ENCODE measurements around the gene TPD52L1.
"Not testable (repeated sequence)": the region's sequence is repeated elsewhere in the genome, so short reads cannot be mapped to it uniquely, and the experiment has no call there.

Gene TPD52L1

DNA sequence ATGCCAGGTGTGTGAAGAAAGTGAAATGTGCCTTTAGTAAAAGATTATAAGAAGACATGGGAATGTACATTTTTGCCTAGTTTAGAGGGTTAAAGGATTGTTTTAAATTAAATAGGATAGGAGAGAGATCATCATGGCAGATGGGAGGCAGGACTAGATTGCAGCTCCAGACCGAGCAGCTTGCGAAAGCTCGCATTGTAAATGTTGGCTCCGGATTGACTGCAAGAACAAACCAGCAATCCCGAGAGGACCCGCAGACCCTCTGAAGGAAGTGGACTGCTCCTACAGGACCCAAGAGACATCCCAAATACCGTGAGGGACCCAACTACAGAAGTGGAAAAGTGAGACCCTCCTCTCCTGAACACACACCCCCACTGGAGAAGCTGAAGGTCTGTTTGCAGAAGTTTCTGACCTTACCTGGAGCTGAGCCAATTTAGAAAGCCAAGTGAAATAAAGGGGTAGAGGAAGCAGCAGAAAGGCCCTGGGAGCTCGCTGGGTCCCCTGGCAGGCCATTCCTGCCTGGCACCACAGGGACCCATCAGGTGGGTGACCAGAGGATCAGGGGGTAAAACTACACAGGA, 30.0 kb upstream of the TPD52L1 start:
- CTCF ChIA-PET = interaction anchor here (1.7 kb wide), 1 partner anchor 253 kb away, joined by 4 read pairs; no protein-coding TSS in a partner anchor
- H3K27me3 Mint-ChIP-seq = no peaks in the 10 kb centered on the region
- DNase-seq = no peak
- no peaks in the 10 kb centered on the region for H3K9me3 Mint-ChIP-seq
- H3K4me3 Mint-ChIP-seq = no peak overlapping the region
- no peak overlapping the region for H3K27ac Mint-ChIP-seq
- no peaks in the 10 kb centered on the region for H3K4me1 Mint-ChIP-seq
- no peaks in the 10 kb centered on the region for H3K36me3 Mint-ChIP-seq

DNA sequence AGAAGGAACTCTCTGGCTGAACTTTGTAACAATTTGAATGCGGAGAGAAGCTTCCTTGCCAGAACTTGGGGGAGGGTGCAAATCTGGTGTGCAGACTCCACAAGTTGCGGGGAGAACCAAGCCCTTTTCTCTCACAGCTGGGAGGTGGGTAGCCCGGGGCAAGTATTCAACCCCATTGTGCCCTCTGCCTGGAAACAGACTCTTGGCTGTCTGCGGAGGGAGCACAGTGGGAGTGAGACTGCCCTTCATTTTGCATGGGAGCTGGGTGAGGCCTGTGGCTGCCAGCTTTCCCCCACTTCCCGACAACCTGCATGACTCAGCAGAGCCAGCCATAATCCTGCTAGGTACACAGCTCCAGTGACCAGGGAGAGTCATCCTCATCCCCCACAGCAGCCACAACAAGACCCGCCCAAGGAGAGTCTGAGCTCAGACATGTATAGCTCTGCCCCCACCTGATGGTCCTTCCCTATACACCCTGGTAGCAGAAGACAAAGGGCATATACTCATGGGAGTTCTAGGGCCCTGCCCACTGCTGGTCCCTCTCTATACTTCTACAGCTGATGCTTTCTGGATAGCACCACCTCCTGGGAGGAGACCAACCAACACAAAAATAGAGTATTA, 29.4 kb upstream of the TPD52L1 start:
- Mint-ChIP-seq H3K4me1 (no peaks in the 10 kb centered on the region), H3K27ac (no peak overlapping the region), H3K27me3 (no peaks in the 10 kb centered on the region), H3K4me3 (no peak overlapping the region), H3K9me3 (no peaks in the 10 kb centered on the region), H3K36me3 (no peaks in the 10 kb centered on the region)
- DNase-seq = no peak
- CTCF ChIA-PET = interaction anchor here (1.7 kb wide), 1 partner anchor 254 kb away, joined by 4 read pairs; no protein-coding TSS in a partner anchor

DNA sequence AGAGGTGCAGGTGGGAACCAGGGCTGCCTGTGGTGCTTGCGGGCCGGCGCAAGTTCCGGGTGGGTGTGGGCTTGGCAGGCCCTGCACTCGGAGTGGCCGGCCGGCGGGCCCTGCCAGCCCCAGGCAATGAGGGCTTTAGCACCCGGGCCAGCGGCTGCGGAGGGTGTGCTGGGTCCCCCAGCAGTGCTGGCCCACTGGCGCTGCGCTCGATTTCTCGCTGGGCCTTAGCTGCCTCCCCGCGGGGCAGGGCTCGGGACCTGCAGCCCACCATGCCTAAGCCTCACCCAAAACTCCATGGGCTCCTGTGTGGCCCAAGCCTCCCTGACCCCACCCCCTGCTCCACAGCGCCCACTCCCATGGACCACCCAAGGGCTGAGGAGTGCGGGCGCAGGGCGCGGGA, 27.7 kb upstream of the TPD52L1 start:
- H3K36me3 Mint-ChIP-seq, H3K9me3 Mint-ChIP-seq, H3K4me3 Mint-ChIP-seq, H3K27ac Mint-ChIP-seq, DNase-seq, H3K27me3 Mint-ChIP-seq, CTCF ChIA-PET, H3K4me1 Mint-ChIP-seq: not testable (repeated sequence)

DNA sequence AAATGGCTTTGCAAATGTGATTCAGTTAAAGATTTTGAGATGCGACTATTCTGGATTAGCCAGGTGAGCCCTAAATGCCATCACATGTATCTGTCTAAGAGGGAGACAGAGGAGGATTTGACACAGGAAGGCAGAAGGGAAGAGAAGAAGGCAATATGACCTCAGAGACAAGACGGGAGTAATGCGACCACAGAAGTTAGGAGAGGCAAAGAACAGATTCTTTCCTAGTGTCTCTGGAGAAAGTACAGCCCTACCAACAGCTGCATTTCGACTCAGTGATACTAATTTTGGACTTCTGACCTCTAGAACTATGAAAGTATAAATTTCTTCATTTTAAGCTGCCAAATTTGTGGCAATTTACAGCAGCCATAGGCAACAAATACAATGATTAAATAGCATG, 24.2 kb upstream of the TPD52L1 start:
- no peak overlapping the region for H3K4me3 Mint-ChIP-seq
- CTCF ChIA-PET = no interaction called here
- H3K9me3 Mint-ChIP-seq = no peaks in the 10 kb centered on the region
- no peak for DNase-seq
- no peak overlapping the region for H3K27ac Mint-ChIP-seq
- H3K36me3 Mint-ChIP-seq = no peaks in the 10 kb centered on the region
- no peaks in the 10 kb centered on the region for H3K27me3 Mint-ChIP-seq
- no peaks in the 10 kb centered on the region for H3K4me1 Mint-ChIP-seq

DNA sequence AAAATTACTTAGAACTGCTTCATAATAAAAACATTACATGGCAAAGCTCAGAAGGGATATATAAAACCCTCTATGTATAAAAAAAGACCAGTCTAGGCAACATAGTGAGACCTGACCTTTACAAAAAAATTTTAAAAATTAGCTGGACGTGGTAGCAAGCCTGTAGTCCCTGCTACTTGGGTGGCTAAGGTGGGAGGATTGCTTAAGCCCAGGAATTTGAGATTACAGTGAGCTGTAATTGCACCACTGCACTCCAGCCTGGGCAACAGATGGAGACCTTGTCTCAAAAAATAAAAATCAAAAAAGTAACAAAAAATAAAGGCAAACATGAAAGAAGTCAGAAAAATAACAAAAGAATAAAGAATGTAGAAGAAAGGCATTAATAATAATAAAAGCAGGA, 21.5 kb upstream of the TPD52L1 start:
- Mint-ChIP-seq H3K27ac (no peak overlapping the region), H3K4me1 (no peaks in the 10 kb centered on the region), H3K36me3 (no peaks in the 10 kb centered on the region), H3K27me3 (no peaks in the 10 kb centered on the region), H3K9me3 (no peaks in the 10 kb centered on the region), H3K4me3 (no peak overlapping the region)
- no peak for DNase-seq
- CTCF ChIA-PET = no interaction called here

DNA sequence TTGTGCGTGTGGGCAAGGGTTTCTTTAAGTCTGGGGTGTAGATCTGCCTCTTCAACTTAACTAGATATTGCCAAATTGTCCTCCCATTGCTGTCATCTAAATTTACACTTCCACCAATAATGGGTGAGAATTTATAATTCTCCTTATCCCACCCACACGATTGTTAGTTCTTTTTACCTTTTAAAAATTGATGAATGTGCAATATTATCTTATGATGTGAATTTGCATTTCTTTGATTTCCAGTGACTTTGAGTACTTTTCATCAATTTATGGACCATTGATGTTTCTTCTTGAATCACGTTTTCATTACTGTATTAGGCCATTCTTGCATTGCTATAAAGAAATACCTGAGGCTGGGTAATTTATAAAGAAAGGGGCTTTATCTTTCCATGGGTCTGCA, 17.2 kb upstream of the TPD52L1 start:
- Mint-ChIP-seq H3K4me3 (no peak overlapping the region), H3K27me3 (peaks cover 4% of the 10 kb centered on the region), H3K27ac (no peak overlapping the region), H3K36me3 (no peaks in the 10 kb centered on the region), H3K4me1 (no peaks in the 10 kb centered on the region), H3K9me3 (no peaks in the 10 kb centered on the region)
- CTCF ChIA-PET = no interaction called here
- DNase-seq = no peak

DNA sequence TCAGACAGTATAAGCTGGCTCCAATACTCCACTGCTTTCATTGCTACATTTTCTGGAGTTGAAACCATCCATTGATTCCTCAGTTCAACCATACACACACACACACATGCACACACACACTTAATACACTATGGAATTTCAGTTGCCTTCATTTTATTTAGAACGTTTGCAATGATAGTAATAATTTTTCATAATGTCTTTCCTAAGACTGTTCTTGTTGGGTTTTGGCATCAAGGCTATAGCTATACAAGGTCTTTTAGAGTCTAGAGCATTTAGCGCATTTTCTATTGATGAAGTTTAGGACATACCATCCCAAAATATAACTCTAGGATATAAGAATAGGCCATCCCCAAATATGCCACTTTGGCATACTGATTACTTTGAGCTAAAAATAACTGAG, 15.5 kb upstream of the TPD52L1 start:
- CTCF ChIA-PET = no interaction called here
- H3K36me3 Mint-ChIP-seq = no peaks in the 10 kb centered on the region
- H3K9me3 Mint-ChIP-seq = no peaks in the 10 kb centered on the region

DNA sequence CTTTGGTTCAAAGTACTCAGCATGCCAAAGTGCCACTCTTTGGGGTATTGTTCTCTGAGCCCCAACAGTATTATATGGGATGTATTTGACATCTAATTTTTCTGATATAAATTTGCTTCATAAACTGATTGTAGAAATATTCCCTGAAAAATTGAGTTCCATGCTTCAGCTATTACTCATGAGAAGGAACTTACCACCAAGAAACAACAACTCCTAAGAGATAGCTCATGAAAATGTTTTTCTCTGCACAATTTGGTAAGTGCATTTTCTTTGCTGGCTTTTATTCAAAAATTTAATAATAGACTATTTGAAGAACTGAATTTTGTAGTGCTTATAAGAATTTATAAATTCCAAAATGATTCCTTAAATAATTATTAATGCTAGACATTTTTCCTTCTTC, 12.8 kb upstream of the TPD52L1 start:
- H3K4me3 Mint-ChIP-seq = no peak overlapping the region
- H3K4me1 Mint-ChIP-seq = no peaks in the 10 kb centered on the region
- no peak overlapping the region for H3K27ac Mint-ChIP-seq
- no peak for DNase-seq
- CTCF ChIA-PET = interaction anchor here (1.7 kb wide), 1 partner anchor 10 kb away, joined by 5 read pairs; no protein-coding TSS in a partner anchor
- H3K9me3 Mint-ChIP-seq = no peaks in the 10 kb centered on the region
- H3K27me3 Mint-ChIP-seq = peaks cover 15% of the 10 kb centered on the region
- no peaks in the 10 kb centered on the region for H3K36me3 Mint-ChIP-seq

More for the DNA sequence above, 15.5 kb upstream of the TPD52L1 start:
- peaks cover 4% of the 10 kb centered on the region for H3K27me3 Mint-ChIP-seq
- no peaks in the 10 kb centered on the region for H3K4me1 Mint-ChIP-seq
- DNase-seq = no peak
- H3K4me3 Mint-ChIP-seq = no peak overlapping the region
- no peak overlapping the region for H3K27ac Mint-ChIP-seq

DNA sequence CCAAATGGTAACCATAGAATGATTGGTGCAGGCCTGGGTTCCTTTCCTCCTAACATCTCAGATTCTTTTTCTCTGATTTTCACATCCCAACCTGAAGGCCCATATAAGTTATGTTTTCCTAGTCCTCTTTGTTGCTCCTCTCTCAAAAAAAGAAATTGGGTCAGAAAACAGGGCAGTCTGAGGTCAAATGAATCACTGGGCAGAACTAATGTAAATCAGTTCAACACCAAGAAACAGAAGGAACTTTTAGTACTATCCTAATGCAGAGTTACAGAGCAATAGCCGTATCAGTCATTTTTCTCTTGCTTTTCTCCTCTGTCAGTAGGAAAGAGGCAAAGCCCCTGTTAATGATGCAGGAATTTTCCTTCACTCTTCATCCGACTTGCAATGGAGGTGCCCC, 11.0 kb upstream of the TPD52L1 start:
- H3K4me3 Mint-ChIP-seq = no peak overlapping the region
- H3K9me3 Mint-ChIP-seq = no peaks in the 10 kb centered on the region
- H3K27me3 Mint-ChIP-seq = peaks cover 24% of the 10 kb centered on the region
- CTCF ChIA-PET = no interaction called here
- H3K36me3 Mint-ChIP-seq = no peaks in the 10 kb centered on the region
- no peak for DNase-seq
- no peaks in the 10 kb centered on the region for H3K4me1 Mint-ChIP-seq
- no peak overlapping the region for H3K27ac Mint-ChIP-seq

DNA sequence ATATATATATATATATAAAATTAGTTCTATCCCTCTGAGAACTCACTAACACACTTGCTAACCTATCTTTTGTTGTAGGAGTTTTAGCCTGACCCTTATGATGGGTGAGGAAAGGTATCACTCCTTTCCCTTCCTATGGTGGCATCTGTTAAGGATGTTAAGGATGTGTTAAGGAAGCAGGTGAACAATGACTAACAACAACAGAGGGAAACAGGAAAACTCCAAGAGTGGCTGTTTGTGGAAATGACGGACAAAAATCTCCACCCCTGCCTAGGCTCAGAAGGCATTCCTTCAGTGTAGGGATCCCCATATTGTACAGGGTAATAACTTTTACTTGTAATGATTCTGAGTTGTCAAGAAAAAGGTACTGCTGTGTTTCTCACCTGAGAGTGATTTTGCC, 8.8 kb upstream of the TPD52L1 start:
- no peak overlapping the region for H3K4me3 Mint-ChIP-seq
- no peaks in the 10 kb centered on the region for H3K9me3 Mint-ChIP-seq
- H3K36me3 Mint-ChIP-seq = no peaks in the 10 kb centered on the region
- no peaks in the 10 kb centered on the region for H3K4me1 Mint-ChIP-seq
- H3K27ac Mint-ChIP-seq = no peak overlapping the region
- no peak for DNase-seq
- CTCF ChIA-PET = interaction anchor here (1.2 kb wide), 1 partner anchor 9 kb away, joined by 4 read pairs; the partner anchor contains the start of gene TPD52L1
- peaks cover 34% of the 10 kb centered on the region for H3K27me3 Mint-ChIP-seq

DNA sequence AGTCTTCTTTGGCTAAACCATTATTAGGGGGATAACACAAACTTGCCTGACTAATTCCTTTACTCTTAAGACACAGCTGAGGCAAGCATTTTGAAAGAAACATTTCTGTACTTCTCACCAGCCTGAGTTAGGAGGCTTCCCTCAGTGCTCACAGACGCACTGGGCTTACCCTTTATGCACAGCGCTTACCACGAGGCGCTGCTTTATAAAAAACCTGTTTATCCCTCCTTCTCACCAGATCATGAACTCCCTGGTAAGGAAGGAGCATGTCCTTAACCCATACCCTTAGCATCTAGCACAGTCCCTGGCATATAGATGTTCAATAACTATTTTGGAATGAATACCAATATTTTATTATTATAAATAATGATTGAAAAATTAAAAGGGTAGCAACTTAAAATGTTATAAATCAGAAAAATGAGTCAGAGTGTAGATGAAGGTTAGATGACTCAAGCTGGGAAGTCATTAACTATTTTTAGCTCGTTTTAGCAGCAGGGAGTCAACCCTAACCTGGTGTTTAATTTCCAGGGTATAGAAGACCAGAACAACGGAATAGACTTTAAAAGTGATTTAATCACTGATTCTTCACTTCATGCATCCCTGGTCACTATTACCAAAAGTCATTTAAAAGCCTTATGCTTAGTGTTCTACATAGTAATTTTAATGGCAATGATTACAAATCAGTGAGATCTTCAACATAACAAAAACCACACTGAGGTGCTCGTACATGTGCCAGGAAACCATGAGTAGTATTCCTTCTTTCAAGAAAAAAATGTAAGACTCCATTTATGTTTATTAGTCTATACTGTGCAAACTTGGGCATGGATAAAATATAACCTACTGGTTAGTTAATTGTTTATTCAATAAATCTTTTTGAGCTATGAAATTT, 4.1 kb upstream of the TPD52L1 start:
- Mint-ChIP-seq H3K4me3 (no peak overlapping the region), H3K4me1 (peaks cover 3% of the 10 kb centered on the region), H3K9me3 (no peaks in the 10 kb centered on the region), H3K36me3 (no peaks in the 10 kb centered on the region), H3K27me3 (peaks cover 47% of the 10 kb centered on the region), H3K27ac (no peak overlapping the region)
- CTCF ChIA-PET = interaction anchor here (1.1 to 2.4 kb wide), 2 partner anchors 8 to 60 kb away, joined by 3 to 5 read pairs; no protein-coding TSS in a partner anchor
- no peak for DNase-seq

DNA sequence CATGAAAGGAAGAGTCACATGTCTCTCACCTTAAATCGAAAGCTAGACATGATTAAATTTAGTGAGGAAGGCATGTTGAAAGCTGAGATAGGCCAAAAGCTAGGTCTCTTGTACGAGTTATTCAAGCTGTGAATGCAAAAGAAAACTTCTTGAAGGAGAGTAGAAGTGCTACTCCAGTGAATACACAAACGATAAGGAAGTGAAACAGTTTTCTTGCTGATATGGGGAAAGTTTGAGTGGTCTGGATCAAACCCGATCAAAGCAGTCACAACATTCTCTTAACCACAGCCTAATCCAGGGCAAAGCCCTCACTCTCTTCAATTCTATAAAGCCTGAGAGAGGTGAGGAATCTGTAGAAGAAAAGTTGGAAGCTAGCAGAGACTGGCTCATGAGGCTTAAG, 1.9 kb upstream of the TPD52L1 start:
- DNase-seq = no peak
- CTCF ChIA-PET = interaction anchor here (0.7 to 2.4 kb wide), 4 partner anchors 10 to 640 kb away, joined by 3 to 5 read pairs (median 3); no protein-coding TSS in a partner anchor
- H3K9me3 Mint-ChIP-seq = no peaks in the 10 kb centered on the region
- no peak overlapping the region for H3K27ac Mint-ChIP-seq
- peaks cover 57% of the 10 kb centered on the region for H3K27me3 Mint-ChIP-seq
- H3K4me1 Mint-ChIP-seq = peaks cover 5% of the 10 kb centered on the region
- no peaks in the 10 kb centered on the region for H3K36me3 Mint-ChIP-seq
- no peak overlapping the region for H3K4me3 Mint-ChIP-seq

DNA sequence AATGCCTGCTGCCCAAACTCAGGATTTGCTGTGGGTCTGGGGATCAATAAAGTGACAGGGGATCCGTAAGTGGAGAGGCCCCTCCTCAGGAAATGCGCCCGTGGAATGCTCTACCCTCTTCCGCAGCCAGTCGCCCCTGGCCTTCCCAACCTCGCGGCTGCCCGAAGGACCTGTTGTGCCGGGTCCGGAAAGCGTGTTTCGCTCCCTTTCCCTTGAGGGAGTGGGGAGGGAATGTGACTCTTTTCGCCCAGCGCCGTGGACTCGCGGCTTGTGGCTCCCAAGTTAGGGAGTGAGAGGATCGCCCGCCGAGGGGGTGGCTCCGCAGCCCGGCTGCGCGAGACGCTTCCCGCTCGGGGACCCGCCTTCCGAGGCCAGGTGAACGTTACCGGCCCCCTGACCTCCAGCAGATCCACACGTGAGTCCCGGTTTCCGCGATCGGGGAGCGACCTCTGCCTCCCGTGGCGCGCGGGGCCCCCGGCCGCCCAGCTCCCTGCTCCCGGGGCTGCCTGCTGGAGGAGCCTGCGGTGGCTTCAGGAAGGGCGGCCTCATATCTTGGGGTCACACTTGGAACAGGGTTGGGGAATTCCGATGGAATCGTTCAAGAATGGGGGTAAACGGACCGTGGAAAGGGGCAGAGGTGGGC, 666 bp downstream of the TPD52L1 start:
- Mint-ChIP-seq H3K27me3 (peaks cover 43% of the 10 kb centered on the region), H3K27ac (no peak overlapping the region), H3K4me3 (peak overlapping the region; percentile 71), H3K36me3 (no peaks in the 10 kb centered on the region), H3K4me1 (peaks cover 11% of the 10 kb centered on the region), H3K9me3 (no peaks in the 10 kb centered on the region)
- DNase-seq = peak; percentile 22
- CTCF ChIA-PET = interaction anchor here (0.7 to 1.6 kb wide), 7 partner anchors 9 to 487 kb away, joined by 3 to 10 read pairs (median 4); no protein-coding TSS in a partner anchor

DNA sequence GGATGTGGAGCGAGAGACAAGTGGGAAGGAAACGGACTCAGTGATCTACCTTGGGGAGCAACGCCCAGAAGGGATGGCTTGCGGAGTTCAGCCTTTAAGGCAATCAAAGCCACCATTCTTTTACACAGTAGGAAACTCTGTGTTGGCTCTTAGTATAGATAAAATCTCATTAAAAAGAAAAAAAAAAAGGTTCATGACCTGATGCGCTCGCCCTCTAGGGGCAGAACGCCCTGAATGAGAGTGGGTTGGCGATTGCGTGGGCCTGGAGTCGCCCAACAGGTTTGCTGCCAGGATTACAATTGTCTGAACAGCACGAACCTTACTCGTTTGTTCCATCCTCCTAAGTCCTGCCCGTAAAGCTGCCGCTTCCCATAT, 1.2 kb downstream of the TPD52L1 start:
- H3K27me3 Mint-ChIP-seq = peaks cover 43% of the 10 kb centered on the region

More for the DNA sequence above, 1.2 kb downstream of the TPD52L1 start:
- Mint-ChIP-seq H3K4me1 (peaks cover 11% of the 10 kb centered on the region), H3K4me3 (peak overlapping the region; percentile 65), H3K36me3 (no peaks in the 10 kb centered on the region), H3K9me3 (no peaks in the 10 kb centered on the region), H3K27ac (no peak overlapping the region)
- CTCF ChIA-PET = interaction anchor here (1.3 kb wide), 1 partner anchor 8 kb away, joined by 10 read pairs; no protein-coding TSS in a partner anchor
- peak; percentile 29 for DNase-seq

Data from activated naive CD4-positive, alpha-beta T cell treated with anti-CD3 and anti-CD28 coated beads, Interleukin-2, amount 10 ng/mL, durations not matched to agents 7 days and 5 days (primary cell).